Osteocyte (in vitro differentiated cells): ENCODE results near the gene BAHCC1. TPM values are rescaled to one million over a fixed set of nuclear protein-coding genes. Genes with fewer than 3 reads are reported as not detected.

Experiments used
- DNase-seq: peaks from one replicate; pipeline ENCODE4 v3.0.0; 2021; ENCODE audit warnings: mixed read lengths; ENCODE audit not compliant: unreplicated experiment; ENCODE audit errors: extremely low spot score
- H3K27ac Mint-ChIP-seq: one replicate; pipeline ENCODE4 v1.8.0; 2021; ENCODE audit warnings: mild to moderate bottlenecking, mixed read lengths; ENCODE audit not compliant: unreplicated experiment
- H3K27me3 Mint-ChIP-seq: one replicate; pipeline ENCODE4 v1.8.0; 2021; ENCODE audit warnings: mixed read lengths; ENCODE audit not compliant: unreplicated experiment
- H3K36me3 Mint-ChIP-seq: one replicate; pipeline ENCODE4 v1.8.0; 2021; ENCODE audit warnings: mixed read lengths; ENCODE audit not compliant: unreplicated experiment
- H3K4me1 Mint-ChIP-seq: one replicate; pipeline ENCODE4 v1.8.0; 2021; ENCODE audit warnings: mixed read lengths; ENCODE audit not compliant: unreplicated experiment
- H3K4me3 Mint-ChIP-seq: one replicate; pipeline ENCODE4 v1.8.0; 2021; ENCODE audit warnings: mild to moderate bottlenecking, moderate library complexity, mixed read lengths; ENCODE audit not compliant: unreplicated experiment
- H3K9me3 Mint-ChIP-seq: one replicate; pipeline ENCODE4 v1.8.0; 2021; ENCODE audit warnings: mixed read lengths; ENCODE audit not compliant: unreplicated experiment
- total RNA-seq: library from RNA; stranded (reverse); gene quantifications from 2 replicates; pipeline ENCODE4 v1.2.1, GENCODE V29; 2021
- TF ChIP-seq, protein P1 (sequence below): fragments of 200-600 bp; sonication (generic); IDR thresholded peaks from 2 replicates; pipeline ENCODE4 v1.5.0; 2021; ENCODE audit warnings: antibody characterized with exemption, mild to moderate bottlenecking, moderate library complexity

Gene BAHCC1
- total RNA-seq, 1 donor from 2014 or later, result 55.7 TPM

DNA sequence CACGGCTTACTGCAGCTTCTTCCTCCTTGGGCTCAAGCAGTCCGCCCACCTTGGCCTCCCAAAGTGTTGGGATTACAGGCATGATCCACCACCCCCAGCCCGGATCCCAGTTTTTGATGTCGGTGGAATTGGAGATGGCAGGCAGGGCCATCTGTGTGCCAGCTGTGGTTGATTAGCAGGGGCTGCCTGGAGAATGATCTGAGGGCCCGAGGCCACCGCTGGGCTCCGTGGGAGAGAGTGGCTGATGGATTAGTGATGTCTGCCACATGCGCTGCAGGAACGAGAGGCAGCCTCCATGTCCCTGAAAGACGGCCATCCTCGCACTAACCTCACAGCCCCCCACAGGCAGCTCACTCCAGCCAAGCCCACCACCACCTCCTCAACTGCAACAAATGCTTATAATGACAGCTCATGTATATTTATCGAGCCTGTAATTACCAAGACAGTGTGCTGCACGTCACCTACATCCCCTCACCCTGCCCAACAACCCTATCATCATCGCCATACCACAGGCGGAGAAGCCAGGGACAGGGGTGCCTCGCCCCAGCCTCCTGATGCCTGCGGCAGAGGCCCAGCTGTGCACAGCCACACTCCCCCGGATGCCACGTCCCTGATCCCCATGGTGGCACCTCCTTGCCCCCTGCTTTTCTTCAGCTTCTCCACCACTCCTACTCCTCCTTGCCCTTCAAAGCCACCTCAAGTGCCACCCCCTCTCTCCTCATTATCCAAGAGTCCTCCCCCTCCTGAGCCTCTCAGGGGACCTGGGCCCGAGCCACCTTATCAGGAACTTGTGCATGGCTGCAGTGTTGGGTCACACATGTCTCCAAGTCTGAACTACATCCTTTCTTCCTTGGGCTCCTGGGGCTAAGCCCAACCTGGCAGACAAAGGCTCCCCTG is 84.2 kb downstream of the BAHCC1 start:
- Mint-ChIP-seq H3K4me1 (peaks cover 33% of the 10 kb centered on the region), H3K27ac (no peak overlapping the region), H3K36me3 (no peaks in the 10 kb centered on the region), H3K27me3 (no peaks in the 10 kb centered on the region), H3K4me3 (no peak overlapping the region), H3K9me3 (no peaks in the 10 kb centered on the region)
- TF ChIP-seq, protein P1, sequence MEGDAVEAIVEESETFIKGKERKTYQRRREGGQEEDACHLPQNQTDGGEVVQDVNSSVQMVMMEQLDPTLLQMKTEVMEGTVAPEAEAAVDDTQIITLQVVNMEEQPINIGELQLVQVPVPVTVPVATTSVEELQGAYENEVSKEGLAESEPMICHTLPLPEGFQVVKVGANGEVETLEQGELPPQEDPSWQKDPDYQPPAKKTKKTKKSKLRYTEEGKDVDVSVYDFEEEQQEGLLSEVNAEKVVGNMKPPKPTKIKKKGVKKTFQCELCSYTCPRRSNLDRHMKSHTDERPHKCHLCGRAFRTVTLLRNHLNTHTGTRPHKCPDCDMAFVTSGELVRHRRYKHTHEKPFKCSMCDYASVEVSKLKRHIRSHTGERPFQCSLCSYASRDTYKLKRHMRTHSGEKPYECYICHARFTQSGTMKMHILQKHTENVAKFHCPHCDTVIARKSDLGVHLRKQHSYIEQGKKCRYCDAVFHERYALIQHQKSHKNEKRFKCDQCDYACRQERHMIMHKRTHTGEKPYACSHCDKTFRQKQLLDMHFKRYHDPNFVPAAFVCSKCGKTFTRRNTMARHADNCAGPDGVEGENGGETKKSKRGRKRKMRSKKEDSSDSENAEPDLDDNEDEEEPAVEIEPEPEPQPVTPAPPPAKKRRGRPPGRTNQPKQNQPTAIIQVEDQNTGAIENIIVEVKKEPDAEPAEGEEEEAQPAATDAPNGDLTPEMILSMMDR, result no peak
- no peak for DNase-seq

DNA sequence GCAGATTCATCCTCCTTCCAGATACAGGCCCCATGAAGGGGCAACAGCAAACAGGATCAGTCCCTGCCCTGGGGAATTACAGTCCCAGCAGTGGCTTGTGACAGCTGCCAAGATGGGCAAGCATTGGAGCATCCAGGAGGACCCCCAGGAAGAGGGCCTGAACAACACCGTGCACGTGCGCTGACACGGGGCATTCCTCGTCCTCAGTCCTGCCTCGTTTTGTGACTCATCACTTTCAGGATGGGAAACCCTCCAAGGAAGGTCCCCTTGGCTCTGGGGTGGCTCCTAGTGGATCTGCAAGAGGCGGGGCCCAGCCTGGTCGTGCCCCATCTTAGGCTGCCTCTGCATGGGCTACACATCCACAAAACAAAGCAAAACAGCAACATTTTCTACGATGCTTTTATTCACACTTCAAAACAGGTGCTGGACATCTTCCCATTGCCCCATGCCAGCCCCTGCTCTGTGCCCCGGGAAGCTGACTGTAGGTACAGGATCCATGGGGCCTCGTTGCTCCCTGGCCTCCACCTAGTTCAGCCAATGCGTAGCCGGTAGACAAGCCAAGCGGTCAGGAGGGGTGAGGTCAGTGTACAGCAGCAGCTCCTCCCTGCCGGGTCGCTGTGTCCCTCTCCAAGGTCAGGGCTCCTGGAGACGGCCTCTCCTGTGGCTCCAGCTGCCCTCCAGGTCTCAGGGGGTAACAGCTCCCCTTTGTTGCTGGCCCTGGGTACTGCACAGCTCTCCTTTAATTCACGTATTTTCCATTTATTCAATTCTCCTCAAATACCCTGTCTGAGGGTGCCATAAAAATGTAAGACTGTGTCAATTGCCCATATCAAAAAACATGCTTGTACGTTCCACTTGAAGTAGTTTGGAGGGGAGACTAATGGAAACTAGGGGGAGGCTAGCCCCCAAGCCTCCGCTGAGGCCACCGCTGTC is 85.1 kb downstream of the BAHCC1 start:
- H3K4me3 Mint-ChIP-seq, result no peak overlapping the region
- peaks cover 31% of the 10 kb centered on the region for H3K4me1 Mint-ChIP-seq
- TF ChIP-seq, protein P1, result no peak
- no peak for DNase-seq
- H3K36me3 Mint-ChIP-seq, result no peaks in the 10 kb centered on the region
- no peaks in the 10 kb centered on the region for H3K9me3 Mint-ChIP-seq
- no peaks in the 10 kb centered on the region for H3K27me3 Mint-ChIP-seq
- H3K27ac Mint-ChIP-seq, result no peak overlapping the region

DNA sequence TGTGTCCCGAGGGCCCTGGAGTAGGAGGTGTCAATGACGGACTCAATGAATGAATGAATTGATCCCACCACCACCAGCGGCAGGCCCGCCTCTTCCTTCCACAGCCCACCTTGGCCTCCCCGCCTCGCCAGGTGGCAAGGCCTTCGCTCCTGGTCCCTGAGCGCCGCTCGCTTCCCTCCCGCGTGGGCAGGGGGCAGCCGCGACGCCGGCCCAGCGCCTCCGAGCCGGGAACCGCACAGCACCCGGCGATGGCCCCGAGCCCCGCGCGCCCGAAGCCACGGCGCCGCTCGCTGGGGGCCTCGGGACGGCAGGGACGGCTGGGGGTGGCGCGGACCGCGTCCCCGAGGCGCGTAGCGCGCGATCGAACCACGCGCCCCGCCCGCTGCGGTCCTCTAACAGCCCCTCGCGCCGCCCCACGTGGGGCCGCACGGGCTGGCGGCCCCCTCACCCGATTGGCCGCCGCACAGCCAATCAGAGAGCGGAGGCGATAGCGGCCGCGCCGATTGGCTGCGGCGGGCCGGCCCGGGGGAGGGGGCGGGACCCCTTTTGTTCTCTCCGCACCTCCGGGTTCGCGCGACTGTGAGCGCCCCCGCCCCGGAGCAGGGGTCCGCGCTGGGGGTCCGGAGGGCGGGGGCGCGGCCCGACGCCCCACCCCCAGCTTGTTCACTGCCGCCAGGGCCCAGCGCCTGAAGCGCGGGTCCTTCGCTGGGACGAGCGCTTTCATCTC is 86.0 kb downstream of the BAHCC1 start:
- H3K27ac Mint-ChIP-seq, result no peak overlapping the region
- H3K9me3 Mint-ChIP-seq, result no peaks in the 10 kb centered on the region
- no peaks in the 10 kb centered on the region for H3K36me3 Mint-ChIP-seq
- H3K4me1 Mint-ChIP-seq, result peaks cover 34% of the 10 kb centered on the region
- no peak overlapping the region for H3K4me3 Mint-ChIP-seq
- no peaks in the 10 kb centered on the region for H3K27me3 Mint-ChIP-seq
- no peak for DNase-seq
- TF ChIP-seq, protein P1, result no peak

DNA sequence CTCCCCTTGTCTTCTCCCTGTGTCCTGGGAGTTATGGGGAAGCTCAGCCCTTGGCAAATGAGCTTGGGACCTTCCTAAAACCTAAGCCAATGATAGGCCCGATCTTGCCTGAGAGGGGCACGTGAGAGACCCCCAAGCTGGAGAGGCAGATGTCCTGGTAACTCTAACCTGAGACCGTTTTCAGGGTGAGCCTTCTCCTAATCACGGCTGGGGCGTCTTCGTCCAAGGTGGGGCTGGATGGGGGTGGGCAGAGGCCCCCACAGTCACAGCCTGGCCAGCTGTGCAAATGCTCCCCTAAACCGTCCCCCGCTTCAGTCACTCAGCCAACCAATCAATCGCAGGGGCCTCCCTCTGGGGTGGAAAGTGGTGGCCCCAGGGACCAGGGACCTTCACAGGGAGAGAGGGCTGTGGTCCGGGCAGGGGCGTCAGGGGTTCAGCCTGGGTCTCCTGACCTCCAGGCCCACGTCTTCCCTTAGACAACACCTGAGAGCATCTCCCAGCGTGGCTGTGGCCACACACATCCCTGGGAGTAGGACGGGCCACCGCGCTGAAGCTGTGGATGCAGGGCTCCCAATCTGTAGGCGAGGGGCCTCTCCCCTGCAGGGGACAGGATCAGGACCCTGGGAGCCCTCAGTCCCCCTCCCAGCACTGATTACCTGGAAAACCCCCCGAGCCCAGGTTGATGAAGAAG is 86.7 kb downstream of the BAHCC1 start:
- Mint-ChIP-seq H3K4me1 (peaks cover 34% of the 10 kb centered on the region), H3K27ac (no peak overlapping the region), H3K4me3 (no peak overlapping the region), H3K27me3 (no peaks in the 10 kb centered on the region), H3K9me3 (no peaks in the 10 kb centered on the region), H3K36me3 (no peaks in the 10 kb centered on the region)
- DNase-seq, result no peak
- TF ChIP-seq, protein P1, result no peak
